Left lung (tissue), 10 donors: ENCODE measurements around the gene GFER. TPM values are rescaled to one million over a fixed set of nuclear protein-coding genes. Genes with fewer than 3 reads are reported as not detected.
"Not testable (repeated sequence)": the region's sequence is repeated elsewhere in the genome, so short reads cannot be mapped to it uniquely, and the experiment has no call there.

Source experiments
- ATAC-seq: fragments of 200-7000 bp; cut with Tn5 transposase; one replicate; pipeline ENCODE4 v1.9.1; 2020; ENCODE audit warnings: moderate library complexity
- DNase-seq, 4 donors: peaks; one replicate each; pipeline ENCODE4 v3.0.0-alpha.2; 2013 to 2020
- H3K27ac ChIP-seq, 2 donors: fragments of 200-600 bp; sonication (generic) in 1 of 2; one replicate each; pipeline versions ENCODE4 v1.5.0 to v1.8.0; 2020 to 2021
- H3K27me3 ChIP-seq, 2 donors: fragments of 200-600 bp; sonication (generic) in 1 of 2; one replicate each; pipeline versions ENCODE4 v1.5.0 to v1.8.0; 2020 to 2021
- H3K36me3 ChIP-seq, 2 donors: fragments of 200-600 bp; sonication (generic) in 1 of 2; one replicate each; pipeline versions ENCODE4 v1.5.0 to v1.8.0; 2020 to 2021
- H3K4me1 ChIP-seq, 2 donors: fragments of 200-600 bp; one replicate each; pipeline ENCODE4 v1.8.0; 2021
- H3K4me3 ChIP-seq, 2 donors: fragments of 200-600 bp; sonication (generic) in 1 of 2; one replicate each; pipeline versions ENCODE4 v1.5.0 to v1.8.0; 2020 to 2021; ENCODE audit warnings: mild to moderate bottlenecking in 1 of 2
- H3K9me3 ChIP-seq, 2 donors: fragments of 200-600 bp; sonication (generic) in 1 of 2; one replicate each; pipeline versions ENCODE4 v1.5.0 to v1.8.0; 2020 to 2021
- CTCF ChIP-seq, 2 donors: fragments of 200-600 bp; sonication (generic) in 1 of 2; IDR thresholded peaks; one replicate each; pipeline versions ENCODE4 v1.5.0 to v1.8.0; 2021; ENCODE audit warnings: antibody characterized with exemption in 2 of 2
- intact Hi-C, 2 donors: fragments of 100-400 bp; cut with DNase I; formaldehyde crosslinking; loops; one replicate each; pipeline versions ENCODE4 v1.11.2 to v1.14.2; 2022
- polyA plus RNA-seq, 6 donors: library from polyadenylated mRNA; unstranded; fragments of 120-200 nt; gene quantifications; one replicate each; pipeline ENCODE4 v1.2.1, GENCODE V29; 2013; ENCODE audit not compliant: insufficient read length in 6 of 6
- total RNA-seq, 2 donors: library from RNA; stranded (reverse); fragmentation: NEBNext Ultra II Directional; extraction: Animal tissue kit (Norgen Biotek cat#: 25700); gene quantifications; one replicate each; pipeline ENCODE4 v1.2.1, GENCODE V29; 2021
- donor health status: DM: no; HTN: yes; CAD: no.
- donor health status: DM: no; HTN: no; CAD: no.

GFER gene
- total and polyA plus RNA-seq, 8 donors = 15.7 to 26.1 (median 20.0) TPM

GRCh38 chr16:1959269-1960039 lies 24.5 kb upstream of the GFER start, which contains the start of gene NDUFB10:
Gene NDUFB10 (plus strand): TSS chr16:1959538. CDS start chr16:1959625, 87 bp downstream.
- no peaks in the 10 kb centered on the region for H3K27me3 ChIP-seq
- peak within 1 kb of the TSS; percentile 75 to 84 for H3K27ac ChIP-seq
- DNase-seq = peak; percentile 86 to 100 (median 93)
- H3K9me3 ChIP-seq = no peaks in the 10 kb centered on the region
- intact Hi-C loops = no loop called here
- peak; percentile 98 for ATAC-seq
- peaks cover 25 to 49% of the 10 kb centered on the region in 2 donors for H3K4me1 ChIP-seq
- peak within 1 kb of the TSS; percentile 84 to 90 for H3K4me3 ChIP-seq
- TF ChIP-seq CTCF (IDR thresholded peaks at IDR 0.05) = peak; percentile 55 to 68
- peaks cover 0 to 29% of the 10 kb centered on the region in 2 donors for H3K36me3 ChIP-seq

- intact Hi-C loops = no loop called here
- Histone ChIP-seq H3K27ac (peak overlapping the region in 1 of 2 donors; percentile 84), H3K9me3 (no peaks in the 10 kb centered on the region), H3K4me1 (peaks cover 29 to 55% of the 10 kb centered on the region in 2 donors), H3K36me3 (peaks cover 0 to 29% of the 10 kb centered on the region in 2 donors), H3K27me3 (no peaks in the 10 kb centered on the region), H3K4me3 (peak overlapping the region in 1 of 2 donors; percentile 90)
- ATAC-seq (no peak), DNase-seq (no peak)
- no peak for TF ChIP-seq CTCF (IDR thresholded peaks at IDR 0.05)
Observed at GRCh38 chr16:1960665-1961630, 23.0 kb upstream of the GFER start.

- no peaks in the 10 kb centered on the region for H3K9me3 ChIP-seq
- peak overlapping the region in 1 of 2 donors; percentile 90 for H3K4me3 ChIP-seq
- no peaks in the 10 kb centered on the region for H3K27me3 ChIP-seq
- no peak for TF ChIP-seq CTCF (IDR thresholded peaks at IDR 0.05)
- no peak overlapping the region for H3K27ac ChIP-seq
- H3K4me1 ChIP-seq = peaks cover 30 to 61% of the 10 kb centered on the region in 2 donors
- intact Hi-C loops = no loop called here
- DNase-seq (no peak), ATAC-seq (no peak)
- H3K36me3 ChIP-seq = peaks cover 0 to 29% of the 10 kb centered on the region in 2 donors
Observed at GRCh38 chr16:1961651-1962067, 22.3 kb upstream of the GFER start.

GRCh38 chr16:1962161-1963153 lies 21.5 kb upstream of the GFER start:
- H3K9me3 ChIP-seq, H3K27ac ChIP-seq, ATAC-seq, H3K27me3 ChIP-seq, intact Hi-C loops: not testable (repeated sequence)
- peak in 1 of 4 donors; percentile 73 for DNase-seq
- Histone ChIP-seq H3K4me1 (peaks cover 30 to 65% of the 10 kb centered on the region in 2 donors), H3K4me3 (peak overlapping the region in 1 of 2 donors; percentile 90), H3K36me3 (peaks cover 0 to 29% of the 10 kb centered on the region in 2 donors)
